HG02610 (cell line): ENCODE data around the gene GPX4.
A peak's percentile ranks its signal among the peaks of the same experiment; 100 is the strongest.

Experiments
- ATAC-seq: cut with Tn5 transposase; IDR thresholded peaks from one replicate; pipeline ENCODE4 v1.9.1; 2021; ENCODE audit warnings: mild to moderate bottlenecking, moderate library complexity; ENCODE audit not compliant: unreplicated experiment

Gene GPX4

GRCh38 chr19:1102407-1103131 is 1.2 kb upstream of the GPX4 start:
- peak; percentile 24 for ATAC-seq

- no peak for ATAC-seq
Observed at GRCh38 chr19:1103132-1103707, 574 bp upstream of the GPX4 start.

- ATAC-seq: peak; percentile 21
Observed at GRCh38 chr19:1104311-1105007, 665 bp downstream of the GPX4 start.

- no peak for ATAC-seq
Observed at GRCh38 chr19:1105008-1105872, 1.4 kb downstream of the GPX4 start.

GRCh38 chr19:1105873-1106840 is 2.4 kb downstream of the GPX4 start:
- ATAC-seq: no peak

GRCh38 chr19:1106841-1107660 is 3.3 kb downstream of the GPX4 start:
- no peak for ATAC-seq

GRCh38 chr19:1107661-1108261 is 4.0 kb downstream of the GPX4 start:
- no peak for ATAC-seq

GRCh38 chr19:1108291-1109031 is 4.7 kb downstream of the GPX4 start:
- ATAC-seq: no peak

- ATAC-seq: no peak
Observed at GRCh38 chr19:1109032-1109551, 5.3 kb downstream of the GPX4 start.

GRCh38 chr19:1109697-1110671 is 6.2 kb downstream of the GPX4 start:
- no peak for ATAC-seq

GRCh38 chr19:1110809-1111640 is 7.2 kb downstream of the GPX4 start:
- no peak for ATAC-seq

- no peak for ATAC-seq
Observed at GRCh38 chr19:1111641-1112267, 8.0 kb downstream of the GPX4 start.

- ATAC-seq: no peak
Observed at GRCh38 chr19:1112268-1113029, 8.7 kb downstream of the GPX4 start.
